Lung (tissue), 12 donors: ENCODE measurements around the gene SIK1. TPM values are rescaled to one million over a fixed set of nuclear protein-coding genes. Genes with fewer than 3 reads are reported as not detected.
A peak's percentile ranks its signal among the peaks of the same experiment; 100 is the strongest.

ENCODE experiments used
- ATAC-seq: fragments of 200-7000 bp; cut with Tn5 transposase; one replicate; pipeline ENCODE4 v1.9.1; 2020; ENCODE audit warnings: moderate number of reproducible peaks; ENCODE audit not compliant: insufficient read depth, low FRiP score
- DNase-seq, 3 donors: peaks; one replicate each; pipeline ENCODE4 v3.0.0-alpha.2; 2013 to 2017
- H3K27ac ChIP-seq, 2 donors: one replicate each; pipeline ENCODE4 v1.5.1; 2013; ENCODE audit warnings: mild to moderate bottlenecking in 2 of 2, moderate library complexity in 2 of 2, control low read depth in 1 of 2, inconsistent platforms in 1 of 2, low read depth in 1 of 2, low read length in 1 of 2
- H3K27me3 ChIP-seq, 3 donors: one replicate each; pipeline ENCODE4 v1.5.1; 2013; ENCODE audit warnings: low read length in 2 of 3; ENCODE audit not compliant: control insufficient read depth in 3 of 3, insufficient read depth in 3 of 3
- H3K36me3 ChIP-seq, 4 donors: one replicate each; pipeline ENCODE4 v1.5.1; 2013; ENCODE audit warnings: low read length in 4 of 4, mild to moderate bottlenecking in 1 of 4, moderate library complexity in 1 of 4; ENCODE audit not compliant: control insufficient read depth in 4 of 4, insufficient read depth in 4 of 4
- H3K4me1 ChIP-seq, 5 donors: one replicate each; pipeline ENCODE4 v1.5.1; 2013; ENCODE audit warnings: low read length in 5 of 5, mild to moderate bottlenecking in 2 of 5, moderate library complexity in 1 of 5; ENCODE audit not compliant: control insufficient read depth in 5 of 5, insufficient read depth in 5 of 5
- H3K4me3 ChIP-seq: one replicate; pipeline ENCODE4 v1.5.1; 2013; ENCODE audit warnings: mild to moderate bottlenecking, control low read depth, moderate library complexity
- H3K9ac ChIP-seq, 2 donors: one replicate each; pipeline ENCODE4 v1.5.1; 2013; ENCODE audit warnings: low read length in 2 of 2, control low read depth in 1 of 2; ENCODE audit not compliant: insufficient read depth in 1 of 2
- H3K9me3 ChIP-seq, 4 donors: one replicate each; pipeline ENCODE4 v1.5.1; 2013; ENCODE audit warnings: low read length in 3 of 4, mild to moderate bottlenecking in 1 of 4, moderate library complexity in 1 of 4; ENCODE audit not compliant: control insufficient read depth in 4 of 4, insufficient read depth in 3 of 4
- CTCF ChIP-seq: IDR thresholded peaks from 2 replicates; pipeline ENCODE4 v1.5.1; 2012; ENCODE audit warnings: mild to moderate bottlenecking; ENCODE audit errors: control extremely low read depth, extremely low read depth
- WGBS, 2 donors: extraction: QIAGEN DNeasy Blood & Tissue Kit; methylation state at CpG; one replicate each; pipeline ENCODE4 v1.1.7; 2013; 5-methylcytosine and 5-hydroxymethylcytosine counted together
- polyA plus RNA-seq, 2 donors: library from polyadenylated mRNA; stranded (reverse); fragments of 200-250 nt; gene quantifications; one replicate each; pipeline ENCODE4 v1.2.1, GENCODE V29; 2013
- total RNA-seq, 2 donors: library from RNA; depleted of rRNA in 1 of 2; stranded (reverse); fragments of >200 nt in 1 of 2; gene quantifications; one replicate each; pipeline ENCODE4 v1.2.1, GENCODE V29; 2014 to 2021
- donor health status: control.
- donor health status: control.
- donor health status: Bipolar disorder and iron deficiency.
- donor health status: healthy.
- donor health status: DM: yes; HTN: yes; CAD: no.

SIK1 gene
- total and polyA plus RNA-seq, 4 donors, result 4.3 to 34.1 (median 22.7) TPM

- no peaks in the 10 kb centered on the region for H3K36me3 ChIP-seq
- no peak for TF ChIP-seq CTCF
- no peak overlapping the region for H3K4me3 ChIP-seq
- H3K4me1 ChIP-seq, result peaks cover 0 to 44% (median 0%) of the 10 kb centered on the region in 5 donors
- H3K27ac ChIP-seq, result no peak overlapping the region
- H3K9me3 ChIP-seq, result no peaks in the 10 kb centered on the region
- no peaks in the 10 kb centered on the region for H3K27me3 ChIP-seq
- no peak overlapping the region for H3K9ac ChIP-seq
- 85 to 89% methylated on average over 18 of the region's 18 CpGs for WGBS, 2 donors
- DNase-seq (peak in 1 of 3 donors; percentile 22), ATAC-seq (no peak)
Measured at GRCh38 chr21:43369596-43370090, 57.3 kb downstream of the SIK1 start.

- Histone ChIP-seq H3K27ac (no peak overlapping the region), H3K9me3 (no peaks in the 10 kb centered on the region), H3K27me3 (no peaks in the 10 kb centered on the region), H3K4me1 (peaks cover 0 to 42% (median 0%) of the 10 kb centered on the region in 5 donors), H3K9ac (no peak overlapping the region), H3K4me3 (no peak overlapping the region), H3K36me3 (no peaks in the 10 kb centered on the region)
- 74 to 76% methylated on average over 14 of the region's 14 CpGs for WGBS, 2 donors
- TF ChIP-seq CTCF, result no peak
- DNase-seq (peak in 1 of 3 donors; percentile 29), ATAC-seq (no peak)
Measured at GRCh38 chr21:43369124-43369523, 57.8 kb downstream of the SIK1 start.

GRCh38 chr21:43368685-43369084 is 58.2 kb downstream of the SIK1 start:
- Histone ChIP-seq H3K9me3 (no peaks in the 10 kb centered on the region), H3K36me3 (no peaks in the 10 kb centered on the region), H3K27me3 (no peaks in the 10 kb centered on the region), H3K27ac (no peak overlapping the region), H3K4me3 (no peak overlapping the region), H3K4me1 (peaks cover 0 to 38% (median 0%) of the 10 kb centered on the region in 5 donors), H3K9ac (no peak overlapping the region)
- DNase-seq (no peak), ATAC-seq (no peak)
- no peak for TF ChIP-seq CTCF
- WGBS, 2 donors, result 89 to 96% methylated on average over 6 of the region's 6 CpGs

GRCh38 chr21:43367859-43368258 is 59.1 kb downstream of the SIK1 start:
- no peak for TF ChIP-seq CTCF
- no peaks in the 10 kb centered on the region for H3K27me3 ChIP-seq
- WGBS, 2 donors, result 89 to 93% methylated on average over 4 of the region's 4 CpGs

More at GRCh38 chr21:43367859-43368258, 59.1 kb downstream of the SIK1 start:
- no peak overlapping the region for H3K27ac ChIP-seq
- no peaks in the 10 kb centered on the region for H3K9me3 ChIP-seq
- DNase-seq, result no peak
- H3K4me1 ChIP-seq, result peaks cover 0 to 30% (median 1%) of the 10 kb centered on the region in 5 donors
- H3K4me3 ChIP-seq, result no peak overlapping the region
- no peak for ATAC-seq
- H3K36me3 ChIP-seq, result no peaks in the 10 kb centered on the region
- H3K9ac ChIP-seq, result no peak overlapping the region
